GM12864 (cell line): ENCODE data around the gene PSAP.
"Not testable (repeated sequence)": the region's sequence is repeated elsewhere in the genome, so short reads cannot be mapped to it uniquely, and the experiment has no call there.

ENCODE experiments used
- DNase-seq: peaks from one replicate; pipeline ENCODE4 v3.0.0-alpha.2; 2011; ENCODE audit warnings: low read depth
- H3K4me3 ChIP-seq: 2 replicates; pipeline ENCODE4 v1.5.1; 2011; ENCODE audit warnings: mild to moderate bottlenecking, low read depth, low read length, control low read depth
- CTCF ChIP-seq: IDR thresholded peaks from 2 replicates; pipeline ENCODE4 v1.5.1; 2011; ENCODE audit warnings: low read depth, mild to moderate bottlenecking, moderate library complexity, low read length, control low read depth, inconsistent platforms; ENCODE audit errors: missing control alignments

PSAP gene

DNA sequence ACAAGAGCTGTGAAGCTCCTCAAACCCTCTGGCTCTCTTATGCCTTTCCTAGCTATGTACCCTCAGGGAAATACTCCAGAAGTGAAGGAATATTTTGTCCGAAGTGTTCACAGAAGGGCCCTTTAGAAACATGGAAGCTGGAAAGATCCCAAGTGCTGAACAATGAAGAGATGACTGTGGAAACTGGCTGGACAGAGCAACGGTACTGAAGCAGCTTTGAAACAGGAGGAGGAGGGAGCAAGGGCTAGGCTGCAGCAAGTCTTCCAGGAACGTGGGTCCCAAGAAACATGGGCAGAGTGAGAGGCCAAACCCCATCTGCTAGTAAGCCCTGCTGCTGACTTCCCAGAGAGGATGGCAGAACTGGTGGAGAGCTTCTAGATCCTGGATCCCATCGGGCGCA lies 3.0 kb upstream of the PSAP start:
- no peak for TF ChIP-seq CTCF
- H3K4me3 ChIP-seq, result no peak overlapping the region
- DNase-seq, result no peak

DNA sequence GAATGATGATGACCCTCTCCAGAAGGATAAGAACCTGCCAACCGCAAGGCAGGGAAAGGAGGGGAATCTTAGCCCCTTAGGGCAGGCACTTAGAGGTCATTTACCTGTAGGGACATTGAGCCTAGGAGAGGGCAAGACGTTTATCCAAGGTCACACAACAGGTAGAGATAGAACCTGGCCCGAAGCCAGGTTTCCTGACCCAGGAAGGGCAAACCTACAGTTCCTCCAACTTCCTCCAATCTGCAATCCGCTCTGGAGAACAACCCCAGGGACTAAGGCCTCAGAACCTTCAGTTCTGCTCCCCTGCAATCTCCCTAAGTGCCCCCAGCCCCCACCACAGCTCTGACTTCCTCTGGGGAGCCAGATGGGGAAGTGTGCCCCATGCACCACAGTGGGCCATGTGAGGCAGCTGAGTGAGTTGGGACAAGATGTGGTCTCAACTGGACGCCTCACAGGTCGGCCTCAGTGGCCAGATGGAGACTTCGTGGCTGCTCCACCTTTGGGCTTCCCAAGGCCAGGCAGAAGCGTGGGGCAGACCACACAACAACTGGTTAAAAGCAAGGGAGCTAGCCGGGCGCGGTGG lies 1.4 kb upstream of the PSAP start:
- no peak for TF ChIP-seq CTCF
- no peak overlapping the region for H3K4me3 ChIP-seq
- no peak for DNase-seq

- H3K4me3 ChIP-seq, result peak overlapping the region; percentile 88
- not testable (repeated sequence) for DNase-seq
These were observed 529 bp upstream of the PSAP start for GRCh38 chr10:71851465-71852095.

DNA sequence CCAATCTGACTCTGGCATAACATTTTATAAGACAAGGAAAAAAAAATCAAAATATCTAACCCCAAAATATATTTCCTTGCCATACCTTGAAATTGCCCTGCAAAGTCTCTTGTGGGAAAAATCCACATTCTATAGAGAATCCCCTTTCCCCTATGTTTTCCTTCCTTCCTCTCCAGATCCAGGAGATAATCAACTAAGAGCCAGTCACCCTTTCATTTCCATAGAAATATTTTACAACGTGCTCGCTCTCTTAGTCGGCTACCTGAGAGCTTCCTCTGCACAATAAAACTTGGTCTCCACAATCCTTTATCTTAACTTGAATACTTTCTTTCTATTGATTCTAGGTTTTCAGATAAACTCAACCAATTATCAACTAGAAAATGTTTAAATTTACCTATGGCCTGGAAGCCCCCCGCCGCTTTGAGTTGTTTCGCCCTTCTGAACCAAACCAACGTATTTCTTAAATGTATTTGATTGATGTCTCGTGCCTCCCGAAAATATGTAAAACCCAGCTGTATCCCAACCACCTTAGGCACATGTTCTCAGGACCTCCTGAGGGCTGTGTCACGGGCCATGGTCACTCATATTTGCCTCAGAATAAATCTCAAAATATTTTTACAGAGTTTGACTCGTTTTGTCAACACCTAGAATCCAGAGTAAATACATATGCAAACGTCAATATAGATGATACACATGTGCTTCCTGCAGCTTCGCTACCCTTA lies 869 bp downstream of the PSAP start:
- no peak for DNase-seq
- TF ChIP-seq CTCF, result no peak
- peak overlapping the region; percentile 88 for H3K4me3 ChIP-seq

DNA sequence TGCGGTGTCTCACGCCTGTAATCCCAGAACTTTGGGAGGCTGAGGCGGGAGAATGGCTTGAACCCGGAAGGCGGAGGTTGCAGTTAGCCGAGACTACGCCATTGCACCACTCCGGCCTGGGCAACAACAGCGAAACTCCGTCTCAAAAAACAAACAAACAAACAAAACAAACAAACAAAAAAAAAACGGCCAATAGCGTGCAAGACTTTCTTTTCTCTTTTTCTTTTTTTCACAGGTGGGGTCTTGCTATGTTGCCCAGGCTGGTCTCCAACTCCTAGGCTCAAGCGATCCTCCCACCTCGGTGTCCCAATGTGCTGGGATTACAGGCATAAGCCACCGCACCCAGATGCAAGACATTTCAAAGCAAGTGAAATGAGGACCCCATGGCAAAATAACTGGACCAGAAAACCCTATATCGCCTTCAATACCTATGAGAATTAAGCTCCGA lies 1.6 kb downstream of the PSAP start:
- peak overlapping the region; percentile 88; the same call in 1 of the 2 replicates for H3K4me3 ChIP-seq
- no peak for TF ChIP-seq CTCF
- DNase-seq, result no peak

GRCh38 chr10:71848325-71849275 lies 2.5 kb downstream of the PSAP start:
- no peak for DNase-seq
- H3K4me3 ChIP-seq, result no peak overlapping the region
- TF ChIP-seq CTCF, result no peak

DNA sequence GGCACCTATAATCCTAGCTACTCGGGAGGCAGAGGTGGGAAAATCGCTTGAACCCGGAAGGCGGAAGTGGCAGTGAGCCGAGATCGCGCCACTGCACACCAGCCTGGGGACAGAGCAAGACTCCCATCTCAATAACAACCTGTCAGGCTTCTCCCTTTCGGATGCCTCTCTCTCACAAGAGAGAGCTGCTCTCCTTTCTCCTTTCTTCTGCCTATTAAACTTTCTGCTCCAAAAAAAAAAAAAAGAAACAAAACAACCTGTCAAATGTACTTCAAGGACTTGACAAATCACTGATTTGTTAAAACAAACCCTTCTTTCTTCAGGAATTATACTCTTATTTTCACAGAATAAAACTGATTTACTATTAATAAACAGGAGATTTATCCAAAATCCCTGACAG lies 3.6 kb downstream of the PSAP start:
- no peak for DNase-seq
- no peak overlapping the region for H3K4me3 ChIP-seq

More for the DNA sequence above, 3.6 kb downstream of the PSAP start:
- TF ChIP-seq CTCF, result no peak
